ENCODE data around the gene TRIM69.
"Not testable (repeated sequence)": the region's sequence is repeated elsewhere in the genome, so short reads cannot be mapped to it uniquely, and the experiment has no call there.

TRIM69 gene, protein sequence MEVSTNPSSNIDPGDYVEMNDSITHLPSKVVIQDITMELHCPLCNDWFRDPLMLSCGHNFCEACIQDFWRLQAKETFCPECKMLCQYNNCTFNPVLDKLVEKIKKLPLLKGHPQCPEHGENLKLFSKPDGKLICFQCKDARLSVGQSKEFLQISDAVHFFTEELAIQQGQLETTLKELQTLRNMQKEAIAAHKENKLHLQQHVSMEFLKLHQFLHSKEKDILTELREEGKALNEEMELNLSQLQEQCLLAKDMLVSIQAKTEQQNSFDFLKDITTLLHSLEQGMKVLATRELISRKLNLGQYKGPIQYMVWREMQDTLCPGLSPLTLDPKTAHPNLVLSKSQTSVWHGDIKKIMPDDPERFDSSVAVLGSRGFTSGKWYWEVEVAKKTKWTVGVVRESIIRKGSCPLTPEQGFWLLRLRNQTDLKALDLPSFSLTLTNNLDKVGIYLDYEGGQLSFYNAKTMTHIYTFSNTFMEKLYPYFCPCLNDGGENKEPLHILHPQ

DNA sequence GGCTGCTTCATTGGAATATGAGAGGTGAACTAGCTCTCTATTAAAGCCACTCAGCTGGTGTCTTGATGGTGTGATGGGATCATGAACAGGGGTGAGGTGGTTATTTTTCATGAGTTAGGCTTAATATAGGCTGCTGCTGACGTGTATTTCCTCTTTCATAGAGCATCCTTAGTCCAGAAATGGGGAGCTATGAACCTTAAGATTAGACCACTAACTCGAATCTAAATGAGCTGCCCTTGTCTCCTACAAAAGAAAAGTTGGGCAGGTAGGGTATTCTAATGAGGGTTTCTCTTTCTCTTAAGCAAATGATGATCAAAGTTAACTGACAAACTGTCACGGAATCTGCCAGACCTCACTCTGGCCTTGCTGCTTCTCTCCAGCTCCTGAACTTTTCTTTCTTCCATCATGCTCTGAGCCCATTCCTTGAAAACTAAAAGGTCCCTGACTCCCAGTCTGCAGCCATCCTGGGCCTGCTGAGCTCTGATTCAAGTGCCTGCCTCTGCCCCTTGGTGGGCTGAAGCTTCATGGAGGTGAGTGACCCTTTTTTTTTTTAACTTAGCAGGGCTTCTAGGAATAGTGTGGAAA is at the start of gene TRIM69:
TSS of gene TRIM69 (plus strand) at position 348 of the 585 bp plus-strand sequence. CDS start at position 525, 177 bp downstream.
- DNase-seq (ENCODE audit: low spot score): no peak

DNA sequence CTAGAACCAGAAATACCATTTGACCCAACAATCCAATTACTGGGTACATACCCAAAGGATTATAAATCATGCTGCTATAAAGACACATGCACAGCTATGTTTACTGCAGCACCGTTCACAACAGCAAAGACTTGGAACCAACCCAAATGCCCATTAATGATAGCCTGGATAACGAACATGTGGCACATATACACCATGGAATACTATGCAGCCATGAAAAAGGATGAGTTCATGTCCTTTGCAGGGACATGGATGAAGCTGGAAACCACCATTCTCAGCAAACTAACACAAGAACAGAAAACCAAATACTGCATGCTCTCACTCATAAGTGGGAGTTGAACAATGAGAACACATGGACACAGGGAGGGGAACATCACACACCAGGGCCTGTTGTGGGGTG is 47.0 kb upstream of the TRIM69 start:
- DNase-seq (ENCODE audit: low spot score): not testable (repeated sequence)

DNA sequence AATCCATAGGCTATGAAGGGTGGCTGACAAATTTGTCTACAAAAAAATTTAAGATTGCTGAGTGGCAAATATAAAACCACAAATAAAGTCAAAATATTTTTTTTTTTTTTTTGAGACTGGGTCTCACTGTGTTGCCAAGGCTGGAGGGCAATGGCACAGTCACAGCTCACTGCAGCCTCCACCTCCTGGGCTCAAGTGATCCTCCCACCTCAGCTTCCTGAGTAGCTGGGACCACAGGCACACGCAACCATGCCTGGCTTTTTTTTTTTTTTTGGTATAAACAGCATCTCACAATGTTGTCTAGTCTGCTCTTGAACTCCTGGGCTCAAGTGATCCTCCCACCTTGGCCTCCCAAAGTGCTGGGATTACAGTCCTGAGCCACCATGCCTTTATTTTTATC is 46.1 kb upstream of the TRIM69 start:
- DNase-seq (ENCODE audit: low spot score): not testable (repeated sequence)

DNA sequence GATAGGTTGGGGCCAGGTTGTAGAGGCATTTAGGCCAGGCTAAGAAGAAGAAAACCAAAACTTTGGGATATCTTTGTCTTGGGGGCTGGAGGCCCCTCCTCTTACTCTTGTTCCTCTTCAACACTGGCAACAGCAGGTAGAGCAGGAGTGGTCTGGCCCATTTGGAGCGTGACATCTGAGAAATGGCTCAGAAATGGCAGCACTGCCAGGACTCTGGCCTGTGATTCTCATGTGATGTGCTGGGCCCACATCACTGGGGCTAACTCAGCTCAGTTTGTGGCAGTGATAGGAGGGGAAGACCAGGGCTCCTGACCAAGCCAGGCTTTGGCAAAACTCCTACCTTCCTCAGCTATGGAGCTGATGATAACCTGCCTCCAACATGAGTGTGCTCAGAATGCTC is 43.7 kb upstream of the TRIM69 start:
- DNase-seq (ENCODE audit: low spot score): no peak

DNA sequence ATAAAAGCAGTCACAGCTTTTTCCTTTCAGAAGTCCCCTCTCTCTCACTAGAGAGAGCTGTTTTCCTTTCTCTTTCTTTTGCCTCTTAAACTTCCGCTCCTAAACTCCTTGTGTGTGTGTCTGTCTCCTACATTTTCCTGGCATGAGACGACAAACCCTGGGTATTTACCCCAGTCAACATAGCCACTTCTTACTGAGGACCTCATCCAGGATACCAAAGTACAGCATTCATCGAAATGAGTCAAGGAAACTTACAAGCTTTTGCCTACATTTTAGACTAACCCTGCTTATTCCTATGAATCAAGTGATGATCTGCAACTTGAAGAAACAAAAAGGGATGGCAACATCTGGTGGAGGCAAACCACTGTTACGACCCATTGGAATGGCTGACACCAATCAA is 41.9 kb upstream of the TRIM69 start:
- DNase-seq (ENCODE audit: low spot score): no peak

DNA sequence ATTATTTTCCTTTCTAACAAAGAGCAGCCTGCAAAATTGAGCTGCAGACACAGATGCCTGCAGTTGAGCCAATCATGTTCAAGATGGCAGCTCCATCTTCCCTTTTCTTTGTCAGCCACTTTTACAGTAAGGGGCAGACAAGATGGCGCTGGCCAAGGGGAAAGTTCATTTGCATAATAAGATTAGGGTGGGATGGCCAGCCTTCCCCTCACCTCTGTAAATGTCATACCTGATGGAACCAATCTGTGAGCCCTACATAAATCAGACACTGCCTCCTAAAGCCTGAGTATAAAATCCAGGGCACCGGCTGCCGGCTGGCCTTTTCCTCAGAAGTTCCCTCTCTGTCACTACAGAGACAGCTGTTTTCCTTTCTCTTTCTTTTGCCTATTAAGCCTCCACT is 41.0 kb upstream of the TRIM69 start:
- DNase-seq (ENCODE audit: low spot score): no peak

DNA sequence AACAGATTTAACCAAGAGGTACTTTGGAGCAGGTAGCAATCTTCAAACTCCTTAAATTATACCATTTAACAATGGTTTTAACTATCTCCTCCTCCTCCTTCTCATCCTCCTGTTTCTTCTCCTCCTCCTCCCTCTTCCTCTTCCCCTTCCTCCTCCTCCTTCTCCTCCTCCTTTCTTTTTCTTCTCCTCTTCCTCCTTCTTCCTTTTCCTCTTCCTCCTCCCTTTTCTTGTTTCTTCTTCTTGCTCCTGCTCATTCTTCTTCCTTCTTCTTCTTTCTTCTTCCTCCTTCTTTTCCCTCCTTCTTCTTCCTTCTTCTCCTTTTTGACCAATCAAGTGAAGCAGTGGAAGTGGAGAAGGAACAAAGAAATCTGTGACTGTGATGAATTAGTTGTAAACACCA is 39.3 kb upstream of the TRIM69 start:
- no peak for DNase-seq (ENCODE audit: low spot score)

DNA sequence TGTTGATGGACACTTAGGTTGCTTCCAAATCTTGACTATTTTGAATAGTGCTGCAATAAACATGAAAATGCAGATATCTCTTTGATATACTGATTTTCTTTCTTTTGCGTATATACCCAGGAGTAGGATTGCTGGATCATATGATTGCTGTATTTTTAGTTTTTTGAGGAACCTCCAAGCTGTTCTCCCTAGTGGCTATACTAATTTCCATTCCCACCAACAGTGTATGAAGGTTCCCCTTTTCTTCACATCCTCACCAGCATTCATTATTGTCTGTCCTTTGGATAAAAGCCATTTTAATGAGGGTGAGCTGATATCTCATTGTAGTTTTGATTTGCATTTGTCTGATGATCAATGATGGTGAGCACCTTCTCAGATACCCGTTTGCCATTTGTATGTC is 37.7 kb upstream of the TRIM69 start:
- DNase-seq (ENCODE audit: low spot score): no peak

DNA sequence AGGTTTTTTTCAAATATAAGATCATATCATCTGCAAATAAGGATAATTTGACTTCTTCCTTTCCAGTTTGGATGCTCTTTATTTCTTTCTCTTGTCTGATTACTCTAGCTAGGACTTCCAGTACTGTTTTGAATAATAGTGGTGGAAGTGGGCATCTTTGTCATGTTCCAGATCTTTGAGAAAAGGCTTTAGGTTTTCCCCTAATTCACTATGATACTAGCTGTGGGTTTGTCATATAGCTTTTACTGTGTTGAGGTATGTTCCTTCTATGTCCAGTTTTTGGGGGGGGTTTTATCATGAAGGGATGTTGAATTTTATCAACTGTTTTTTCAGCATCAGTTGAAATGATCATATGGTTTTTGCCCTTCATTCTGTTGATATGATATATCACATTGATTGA is 35.7 kb upstream of the TRIM69 start:
- DNase-seq (ENCODE audit: low spot score): not testable (repeated sequence)

DNA sequence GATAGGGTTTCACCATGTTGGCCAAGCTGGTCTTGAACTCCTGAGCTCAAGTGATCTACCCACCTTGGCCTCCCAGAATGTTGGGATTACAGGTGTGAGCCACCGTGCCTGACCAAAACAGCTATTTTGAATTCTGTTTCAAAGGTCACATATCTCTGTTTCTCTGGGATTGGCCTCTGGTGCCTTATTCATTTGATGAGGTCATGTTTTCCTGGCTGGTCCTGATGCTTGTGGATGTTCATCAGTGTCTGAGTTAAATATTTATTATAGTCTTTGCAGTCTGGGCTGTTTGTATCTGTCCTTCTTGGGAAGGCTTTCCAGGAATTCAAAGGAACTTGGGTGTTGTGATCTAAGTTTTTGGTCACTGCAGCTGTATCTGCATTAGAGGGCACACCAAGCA is 30.3 kb upstream of the TRIM69 start:
- no peak for DNase-seq (ENCODE audit: low spot score)

DNA sequence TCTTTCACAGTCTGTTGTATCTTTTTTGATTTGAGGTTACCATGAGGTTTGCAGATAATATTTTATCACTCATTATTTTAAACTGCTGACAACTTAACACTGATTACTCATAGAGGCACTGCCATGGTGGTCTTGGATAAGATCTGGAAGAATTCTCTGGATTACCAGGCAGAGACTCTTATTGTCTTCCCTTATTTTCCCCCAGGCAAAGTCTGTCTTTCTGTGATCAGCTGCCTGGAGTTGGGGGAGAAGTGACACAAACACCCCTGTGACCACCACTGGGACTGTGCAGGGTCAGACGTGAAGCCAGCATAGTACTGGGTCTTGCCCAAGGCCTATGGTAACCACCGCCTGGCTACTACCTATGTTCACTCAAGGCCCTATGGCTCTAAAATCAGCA is 29.9 kb upstream of the TRIM69 start:
- DNase-seq (ENCODE audit: low spot score): no peak

DNA sequence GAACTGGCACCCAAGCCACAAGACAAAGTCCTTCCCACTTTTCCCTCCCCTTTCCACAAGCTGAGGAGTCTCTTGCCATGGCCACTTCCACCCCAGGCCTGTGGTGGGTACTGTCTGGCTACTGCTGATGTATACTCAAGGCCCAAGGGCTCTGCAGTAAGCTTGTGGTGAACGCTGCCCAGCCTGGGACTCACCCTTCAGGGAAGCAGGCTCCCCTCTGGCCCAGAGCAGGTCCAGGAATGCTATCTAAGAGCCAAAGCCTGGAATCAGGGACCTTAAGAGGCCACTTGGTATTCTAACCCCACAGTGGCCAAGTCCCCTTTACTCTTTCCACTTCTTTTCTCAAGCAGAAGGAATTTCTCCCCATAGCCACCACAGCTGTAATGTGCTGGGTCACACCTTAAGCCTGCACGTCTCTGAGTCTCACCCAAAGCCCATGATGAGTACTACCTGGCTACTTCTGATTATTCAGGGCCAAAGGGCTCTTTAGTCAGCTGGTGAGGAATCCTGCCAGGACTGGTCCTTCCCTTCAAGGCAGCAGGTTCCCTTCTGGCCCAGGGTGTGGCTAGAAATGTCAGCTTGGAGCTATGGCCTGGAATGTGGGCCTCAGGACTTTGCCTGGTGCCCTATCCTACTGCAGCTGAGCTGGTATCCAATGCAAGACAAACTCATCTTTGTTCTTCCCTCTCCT is 29.2 kb upstream of the TRIM69 start:
- no peak for DNase-seq (ENCODE audit: low spot score)

DNA sequence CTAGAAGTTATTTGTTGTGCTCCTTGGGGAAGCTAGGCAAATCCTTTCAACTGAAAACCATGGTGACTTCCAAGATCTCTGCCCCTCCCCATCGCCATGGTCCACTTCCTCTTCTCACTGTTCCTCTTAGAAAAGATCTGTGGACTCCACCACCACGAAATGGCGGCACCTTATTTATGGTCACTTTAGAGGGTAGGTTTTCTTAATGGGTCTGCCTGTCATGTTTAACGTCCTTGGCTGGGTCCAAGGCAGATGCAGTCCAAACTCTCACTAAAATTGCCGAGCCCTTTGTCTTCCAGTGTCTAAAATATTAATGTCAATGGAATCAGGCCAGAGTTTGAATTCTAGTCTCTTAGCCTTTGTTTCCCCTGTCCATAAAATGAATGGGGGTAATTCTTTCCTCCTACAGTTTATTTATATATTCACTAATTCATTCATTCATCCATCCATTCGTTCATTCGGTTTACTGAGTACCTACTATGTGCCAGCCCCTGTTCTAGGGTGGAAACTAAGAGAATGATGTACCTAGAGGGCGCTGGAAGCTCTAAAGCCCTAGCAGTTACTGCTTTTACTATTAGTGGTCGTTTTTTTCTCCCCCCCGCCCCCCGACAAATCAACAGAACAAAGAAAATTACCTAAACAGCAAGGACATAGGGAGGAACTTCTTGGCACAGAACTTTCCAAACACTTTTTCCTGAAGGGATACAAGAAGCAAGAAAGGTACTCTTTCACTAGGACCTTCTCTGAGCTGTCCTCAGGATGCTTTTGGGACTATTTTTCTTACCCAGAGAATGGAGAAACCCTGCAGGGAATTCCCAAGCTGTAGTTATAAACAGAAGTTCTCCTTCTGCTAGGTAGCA is 25.9 kb upstream of the TRIM69 start:
- no peak for DNase-seq (ENCODE audit: low spot score)

DNA sequence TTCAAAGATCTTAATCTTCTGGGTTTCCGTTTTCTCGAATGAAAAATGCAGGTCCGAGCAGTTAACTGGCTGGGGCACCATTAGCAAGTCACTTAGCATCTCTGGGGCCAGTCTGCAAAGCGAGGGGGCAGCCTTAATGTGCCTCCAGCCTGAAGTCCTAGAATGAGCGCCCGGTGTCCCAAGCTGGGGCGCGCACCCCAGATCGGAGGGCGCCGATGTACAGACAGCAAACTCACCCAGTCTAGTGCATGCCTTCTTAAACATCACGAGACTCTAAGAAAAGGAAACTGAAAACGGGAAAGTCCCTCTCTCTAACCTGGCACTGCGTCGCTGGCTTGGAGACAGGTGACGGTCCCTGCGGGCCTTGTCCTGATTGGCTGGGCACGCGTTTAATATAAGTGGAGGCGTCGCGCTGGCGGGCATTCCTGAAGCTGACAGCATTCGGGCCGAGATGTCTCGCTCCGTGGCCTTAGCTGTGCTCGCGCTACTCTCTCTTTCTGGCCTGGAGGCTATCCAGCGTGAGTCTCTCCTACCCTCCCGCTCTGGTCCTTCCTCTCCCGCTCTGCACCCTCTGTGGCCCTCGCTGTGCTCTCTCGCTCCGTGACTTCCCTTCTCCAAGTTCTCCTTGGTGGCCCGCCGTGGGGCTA is 25.1 kb upstream of the TRIM69 start, which contains the start of the genes B2M and PATL2:
TSS of gene B2M (plus strand) at position 422 of the 647 bp plus-strand sequence. CDS start at position 452, 30 bp downstream.
TSS of gene PATL2 (minus strand) at position 228 of the 647 bp plus-strand sequence. CDS start 34,833 bp downstream, outside the sequence.
- peak; percentile 98 for DNase-seq (ENCODE audit: low spot score)

DNA sequence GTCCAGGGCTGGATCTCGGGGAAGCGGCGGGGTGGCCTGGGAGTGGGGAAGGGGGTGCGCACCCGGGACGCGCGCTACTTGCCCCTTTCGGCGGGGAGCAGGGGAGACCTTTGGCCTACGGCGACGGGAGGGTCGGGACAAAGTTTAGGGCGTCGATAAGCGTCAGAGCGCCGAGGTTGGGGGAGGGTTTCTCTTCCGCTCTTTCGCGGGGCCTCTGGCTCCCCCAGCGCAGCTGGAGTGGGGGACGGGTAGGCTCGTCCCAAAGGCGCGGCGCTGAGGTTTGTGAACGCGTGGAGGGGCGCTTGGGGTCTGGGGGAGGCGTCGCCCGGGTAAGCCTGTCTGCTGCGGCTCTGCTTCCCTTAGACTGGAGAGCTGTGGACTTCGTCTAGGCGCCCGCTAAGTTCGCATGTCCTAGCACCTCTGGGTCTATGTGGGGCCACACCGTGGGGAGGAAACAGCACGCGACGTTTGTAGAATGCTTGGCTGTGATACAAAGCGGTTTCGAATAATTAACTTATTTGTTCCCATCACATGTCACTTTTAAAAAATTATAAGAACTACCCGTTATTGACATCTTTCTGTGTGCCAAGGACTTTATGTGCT is 24.5 kb upstream of the TRIM69 start:
- peak; percentile 39 for DNase-seq (ENCODE audit: low spot score)

DNA sequence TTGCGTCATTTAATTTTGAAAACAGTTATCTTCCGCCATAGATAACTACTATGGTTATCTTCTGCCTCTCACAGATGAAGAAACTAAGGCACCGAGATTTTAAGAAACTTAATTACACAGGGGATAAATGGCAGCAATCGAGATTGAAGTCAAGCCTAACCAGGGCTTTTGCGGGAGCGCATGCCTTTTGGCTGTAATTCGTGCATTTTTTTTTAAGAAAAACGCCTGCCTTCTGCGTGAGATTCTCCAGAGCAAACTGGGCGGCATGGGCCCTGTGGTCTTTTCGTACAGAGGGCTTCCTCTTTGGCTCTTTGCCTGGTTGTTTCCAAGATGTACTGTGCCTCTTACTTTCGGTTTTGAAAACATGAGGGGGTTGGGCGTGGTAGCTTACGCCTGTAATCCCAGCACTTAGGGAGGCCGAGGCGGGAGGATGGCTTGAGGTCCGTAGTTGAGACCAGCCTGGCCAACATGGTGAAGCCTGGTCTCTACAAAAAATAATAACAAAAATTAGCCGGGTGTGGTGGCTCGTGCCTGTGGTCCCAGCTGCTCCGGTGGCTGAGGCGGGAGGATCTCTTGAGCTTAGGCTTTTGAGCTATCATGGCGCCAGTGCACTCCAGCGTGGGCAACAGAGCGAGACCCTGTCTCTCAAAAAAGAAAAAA is 23.9 kb upstream of the TRIM69 start:
- peak; percentile 51 for DNase-seq (ENCODE audit: low spot score)

DNA sequence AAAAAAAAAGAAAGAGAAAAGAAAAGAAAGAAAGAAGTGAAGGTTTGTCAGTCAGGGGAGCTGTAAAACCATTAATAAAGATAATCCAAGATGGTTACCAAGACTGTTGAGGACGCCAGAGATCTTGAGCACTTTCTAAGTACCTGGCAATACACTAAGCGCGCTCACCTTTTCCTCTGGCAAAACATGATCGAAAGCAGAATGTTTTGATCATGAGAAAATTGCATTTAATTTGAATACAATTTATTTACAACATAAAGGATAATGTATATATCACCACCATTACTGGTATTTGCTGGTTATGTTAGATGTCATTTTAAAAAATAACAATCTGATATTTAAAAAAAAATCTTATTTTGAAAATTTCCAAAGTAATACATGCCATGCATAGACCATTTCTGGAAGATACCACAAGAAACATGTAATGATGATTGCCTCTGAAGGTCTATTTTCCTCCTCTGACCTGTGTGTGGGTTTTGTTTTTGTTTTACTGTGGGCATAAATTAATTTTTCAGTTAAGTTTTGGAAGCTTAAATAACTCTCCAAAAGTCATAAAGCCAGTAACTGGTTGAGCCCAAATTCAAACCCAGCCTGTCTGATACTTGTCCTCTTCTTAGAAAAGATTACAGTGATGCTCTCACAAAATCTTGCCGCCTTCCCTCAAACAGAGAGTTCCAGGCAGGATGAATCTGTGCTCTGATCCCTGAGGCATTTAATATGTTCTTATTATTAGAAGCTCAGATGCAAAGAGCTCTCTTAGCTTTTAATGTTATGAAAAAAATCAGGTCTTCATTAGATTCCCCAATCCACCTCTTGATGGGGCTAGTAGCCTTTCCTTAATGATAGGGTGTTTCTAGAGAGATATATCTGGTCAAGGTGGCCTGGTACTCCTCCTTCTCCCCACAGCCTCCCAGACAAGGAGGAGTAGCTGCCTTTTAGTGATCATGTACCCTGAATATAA is 23.0 kb upstream of the TRIM69 start:
- DNase-seq (ENCODE audit: low spot score): peak; percentile 69

DNA sequence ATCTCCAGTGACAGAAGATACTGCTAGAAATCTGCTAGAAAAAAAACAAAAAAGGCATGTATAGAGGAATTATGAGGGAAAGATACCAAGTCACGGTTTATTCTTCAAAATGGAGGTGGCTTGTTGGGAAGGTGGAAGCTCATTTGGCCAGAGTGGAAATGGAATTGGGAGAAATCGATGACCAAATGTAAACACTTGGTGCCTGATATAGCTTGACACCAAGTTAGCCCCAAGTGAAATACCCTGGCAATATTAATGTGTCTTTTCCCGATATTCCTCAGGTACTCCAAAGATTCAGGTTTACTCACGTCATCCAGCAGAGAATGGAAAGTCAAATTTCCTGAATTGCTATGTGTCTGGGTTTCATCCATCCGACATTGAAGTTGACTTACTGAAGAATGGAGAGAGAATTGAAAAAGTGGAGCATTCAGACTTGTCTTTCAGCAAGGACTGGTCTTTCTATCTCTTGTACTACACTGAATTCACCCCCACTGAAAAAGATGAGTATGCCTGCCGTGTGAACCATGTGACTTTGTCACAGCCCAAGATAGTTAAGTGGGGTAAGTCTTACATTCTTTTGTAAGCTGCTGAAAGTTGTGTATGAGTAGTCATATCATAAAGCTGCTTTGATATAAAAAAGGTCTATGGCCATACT is 21.1 kb upstream of the TRIM69 start:
- no peak for DNase-seq (ENCODE audit: low spot score)
